AG04450 (cell line): ENCODE results near the gene KBTBD7. TPM values are rescaled to one million over a fixed set of nuclear protein-coding genes. Genes with fewer than 3 reads are reported as not detected.

ENCODE experiments used
- CTCF ChIA-PET: fragments of 300-600, 350-600 bp; formaldehyde crosslinking; extraction: SDS; loops from one replicate; lab custom pipeline; 2022; ENCODE audit warnings: antibody characterized with exemption, inconsistent platforms; lab: Charles Lee
- POLR2A ChIA-PET: fragments of 350-600 bp; formaldehyde crosslinking; extraction: SDS; loops from one replicate; lab custom pipeline; 2021; ENCODE audit warnings: antibody characterized with exemption, inconsistent platforms; lab: Yijun Ruan, JAX
- DNase-seq: peaks from one replicate; pipeline ENCODE4 v3.0.0-alpha.2; 2011; ENCODE audit warnings: low read depth, low spot score
- H3K27ac ChIP-seq: one replicate; pipeline ENCODE4 v1.5.1; 2012; ENCODE audit warnings: low read depth, low read length, control low read depth
- H3K27me3 ChIP-seq: one replicate; pipeline ENCODE4 v1.6.0; 2012; ENCODE audit warnings: low read length; ENCODE audit not compliant: control insufficient read depth, insufficient read depth
- H3K4me3 ChIP-seq: 2 replicates; pipeline ENCODE4 v1.5.1; 2011; ENCODE audit warnings: mild to moderate bottlenecking, low read depth, low read length, control low read depth
- H3K9me3 ChIP-seq: 2 replicates; pipeline ENCODE4 v1.5.1; 2012; ENCODE audit warnings: low read length; ENCODE audit not compliant: control insufficient read depth, insufficient read depth
- CTCF ChIP-seq: IDR thresholded peaks from 2 replicates; pipeline ENCODE4 v1.5.1; 2011; ENCODE audit warnings: low read depth, low read length, control low read depth, inconsistent platforms
- polyA plus RNA-seq: library from polyadenylated mRNA; depleted of rRNA; stranded (reverse); fragments of >200 nt; gene quantifications from 2 replicates; pipeline ENCODE4 v1.2.3, GENCODE V29; 2011

KBTBD7 gene
- polyA plus RNA-seq, 1 experiment, result 6.9 TPM

GRCh38 chr13:41199526-41199925, 5.2 kb upstream of the KBTBD7 start:
- TF ChIP-seq CTCF, result no peak
- DNase-seq, result no peak
- H3K27me3 ChIP-seq, result no peaks in the 10 kb centered on the region
- H3K4me3 ChIP-seq, result no peak overlapping the region
- POLR2A ChIA-PET, result no interaction called here
- no peak overlapping the region for H3K27ac ChIP-seq
- H3K9me3 ChIP-seq, result no peaks in the 10 kb centered on the region
- CTCF ChIA-PET, result interaction anchor here (0.5 kb wide), 1 partner anchor 32 kb away, joined by 7 read pairs; no protein-coding TSS in a partner anchor

- POLR2A ChIA-PET, result no interaction called here
- no peak for DNase-seq
- Histone ChIP-seq H3K27me3 (no peaks in the 10 kb centered on the region), H3K27ac (no peak overlapping the region), H3K4me3 (no peak overlapping the region), H3K9me3 (no peaks in the 10 kb centered on the region; the same call in 1 of the 2 replicates)
- no peak for TF ChIP-seq CTCF
- CTCF ChIA-PET, result no interaction called here
Observed at GRCh38 chr13:41199079-41199478, 4.7 kb upstream of the KBTBD7 start.

GRCh38 chr13:41196620-41197019, 2.3 kb upstream of the KBTBD7 start:
- CTCF ChIA-PET, result interaction anchor here (0.8 to 1.8 kb wide), 6 partner anchors 26 to 143 kb away, joined by 3 to 8 read pairs (median 5); no protein-coding TSS in a partner anchor
- H3K27ac ChIP-seq, result no peak overlapping the region

GRCh38 chr13:41196011-41196410, 1.6 kb upstream of the KBTBD7 start:
- Histone ChIP-seq H3K27ac (no peak overlapping the region), H3K9me3 (peaks cover 14% of the 10 kb centered on the region), H3K27me3 (no peaks in the 10 kb centered on the region), H3K4me3 (no peak overlapping the region)
- no peak for DNase-seq
- ChIA-PET POLR2A (no interaction called here), CTCF (interaction anchor here (0.6 to 1.6 kb wide), 4 partner anchors 27 to 189 kb away, joined by 3 to 8 read pairs (median 6); no protein-coding TSS in a partner anchor)
- no peak for TF ChIP-seq CTCF

More at GRCh38 chr13:41196620-41197019, 2.3 kb upstream of the KBTBD7 start:
- H3K4me3 ChIP-seq, result no peak overlapping the region
- TF ChIP-seq CTCF, result peak; percentile 48
- no peaks in the 10 kb centered on the region for H3K27me3 ChIP-seq
- no peak for DNase-seq
- peaks cover 14% of the 10 kb centered on the region for H3K9me3 ChIP-seq
- POLR2A ChIA-PET, result interaction anchor here (0.6 kb wide), 1 partner anchor 125 kb away, joined by 9 read pairs; no protein-coding TSS in a partner anchor

GRCh38 chr13:41193469-41193868, 900 bp downstream of the KBTBD7 start:
- CTCF ChIA-PET, result no interaction called here
- no peaks in the 10 kb centered on the region for H3K27me3 ChIP-seq
- peak overlapping the region; percentile 96 for H3K27ac ChIP-seq
- DNase-seq, result no peak
- TF ChIP-seq CTCF, result no peak
- POLR2A ChIA-PET, result no interaction called here
- H3K4me3 ChIP-seq, result no peak overlapping the region
- peaks cover 14% of the 10 kb centered on the region for H3K9me3 ChIP-seq
